Measurements from ENCODE around the gene RBM14.
A peak's percentile ranks its signal among the peaks of the same experiment; 100 is the strongest.
"Not testable (repeated sequence)": the region's sequence is repeated elsewhere in the genome, so short reads cannot be mapped to it uniquely, and the experiment has no call there.

The RBM14 gene, protein sequence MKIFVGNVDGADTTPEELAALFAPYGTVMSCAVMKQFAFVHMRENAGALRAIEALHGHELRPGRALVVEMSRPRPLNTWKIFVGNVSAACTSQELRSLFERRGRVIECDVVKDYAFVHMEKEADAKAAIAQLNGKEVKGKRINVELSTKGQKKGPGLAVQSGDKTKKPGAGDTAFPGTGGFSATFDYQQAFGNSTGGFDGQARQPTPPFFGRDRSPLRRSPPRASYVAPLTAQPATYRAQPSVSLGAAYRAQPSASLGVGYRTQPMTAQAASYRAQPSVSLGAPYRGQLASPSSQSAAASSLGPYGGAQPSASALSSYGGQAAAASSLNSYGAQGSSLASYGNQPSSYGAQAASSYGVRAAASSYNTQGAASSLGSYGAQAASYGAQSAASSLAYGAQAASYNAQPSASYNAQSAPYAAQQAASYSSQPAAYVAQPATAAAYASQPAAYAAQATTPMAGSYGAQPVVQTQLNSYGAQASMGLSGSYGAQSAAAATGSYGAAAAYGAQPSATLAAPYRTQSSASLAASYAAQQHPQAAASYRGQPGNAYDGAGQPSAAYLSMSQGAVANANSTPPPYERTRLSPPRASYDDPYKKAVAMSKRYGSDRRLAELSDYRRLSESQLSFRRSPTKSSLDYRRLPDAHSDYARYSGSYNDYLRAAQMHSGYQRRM

DNA sequence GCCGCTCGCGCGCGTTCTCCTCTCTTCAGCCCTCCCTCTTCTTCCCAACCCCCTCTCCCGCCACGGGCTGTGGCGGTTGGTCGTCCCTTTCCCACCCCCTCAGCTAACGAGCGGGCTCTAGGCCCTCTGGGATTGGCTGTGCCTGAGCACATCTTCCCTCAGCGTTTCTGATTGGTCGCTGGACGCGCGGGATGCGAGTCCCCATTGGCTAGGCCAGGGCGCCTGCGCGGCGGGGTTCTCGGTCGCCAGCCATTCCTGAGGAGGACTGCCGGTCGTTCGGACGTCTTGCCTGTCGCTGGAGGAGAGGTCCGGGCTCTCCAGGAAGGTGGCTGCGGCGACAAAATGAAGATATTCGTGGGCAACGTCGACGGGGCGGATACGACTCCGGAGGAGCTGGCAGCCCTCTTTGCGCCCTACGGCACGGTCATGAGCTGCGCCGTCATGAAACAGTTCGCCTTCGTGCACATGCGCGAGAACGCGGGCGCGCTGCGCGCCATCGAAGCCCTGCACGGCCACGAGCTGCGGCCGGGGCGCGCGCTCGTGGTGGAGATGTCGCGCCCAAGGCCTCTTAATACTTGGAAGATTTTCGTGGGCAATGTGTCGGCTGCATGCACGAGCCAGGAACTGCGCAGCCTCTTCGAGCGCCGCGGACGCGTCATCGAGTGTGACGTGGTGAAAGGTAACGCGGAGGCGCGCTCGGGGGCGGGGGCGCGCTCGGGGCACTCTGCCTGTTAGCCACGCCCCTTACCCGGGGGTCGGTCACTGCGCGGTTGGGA is at the start of gene RBM14:
RBM14 (plus strand) TSS at position 252 of the 776 bp plus-strand sequence; CDS start at position 343, 91 bp downstream.
- peak; percentile 64 to 99 (median 98) for DNase-seq

DNA sequence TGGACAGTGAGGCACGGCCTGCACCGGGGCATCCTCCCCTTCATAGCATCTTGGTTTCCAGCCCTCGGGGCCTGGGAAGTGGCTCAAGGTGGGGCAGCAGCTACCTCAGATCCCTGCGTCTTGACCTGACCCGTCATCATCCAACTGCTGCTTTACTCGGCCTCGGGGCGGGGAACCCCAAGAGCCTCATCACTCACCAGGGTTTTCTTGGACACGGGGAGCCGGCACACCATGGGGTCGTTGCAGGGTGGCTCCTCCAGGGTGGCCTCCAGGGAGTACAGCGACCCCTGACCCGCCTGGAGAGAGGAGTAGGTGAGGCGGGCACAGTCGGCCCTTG is 48.7 kb upstream of the RBM14 start:
- DNase-seq = no peak

DNA sequence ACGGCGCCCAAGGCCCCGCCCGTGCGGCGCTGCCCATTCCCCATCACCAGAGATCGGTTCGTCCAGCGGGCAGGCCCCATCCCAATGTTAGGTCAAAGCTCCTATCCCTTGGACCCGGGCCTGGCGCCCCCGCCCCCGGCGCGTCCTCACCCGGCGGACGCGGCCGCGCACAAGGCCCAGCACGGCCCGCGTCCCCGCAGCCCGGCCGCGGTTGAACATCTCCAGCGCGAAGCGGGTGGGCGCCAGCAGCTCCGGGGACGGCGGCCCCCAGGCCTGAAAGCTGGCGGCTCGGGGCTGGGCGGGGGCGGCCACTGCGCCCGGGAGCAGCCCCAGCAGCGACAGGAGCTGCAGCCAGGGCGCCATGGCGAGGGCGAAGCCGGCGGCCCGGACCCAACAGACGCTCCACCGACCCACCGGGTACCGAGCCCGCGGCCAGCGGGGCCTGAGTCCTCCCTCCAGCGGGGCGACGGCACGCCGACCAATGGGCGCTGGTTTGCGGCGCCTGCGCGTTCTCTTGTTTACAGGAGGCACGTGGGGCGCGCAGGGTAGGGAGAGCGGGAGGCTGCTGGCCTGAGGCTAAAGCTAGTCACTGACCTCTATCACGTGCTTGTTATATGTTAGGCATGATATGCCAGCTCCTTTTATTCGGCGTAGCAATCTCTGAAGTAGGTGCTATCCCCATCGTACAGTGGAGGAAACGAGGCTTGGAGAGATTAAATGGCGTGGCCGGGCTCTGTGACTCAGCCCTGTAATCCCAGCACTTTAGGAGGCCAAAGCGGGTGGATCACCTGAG is 48.1 kb upstream of the RBM14 start, which contains the start of gene CTSF:
CTSF (minus strand) TSS at position 483 of the 793 bp plus-strand sequence; CDS start at position 363, 120 bp downstream.
- DNase-seq = peak in 55 of 56 donors; percentile 31 to 96 (median 87)

DNA sequence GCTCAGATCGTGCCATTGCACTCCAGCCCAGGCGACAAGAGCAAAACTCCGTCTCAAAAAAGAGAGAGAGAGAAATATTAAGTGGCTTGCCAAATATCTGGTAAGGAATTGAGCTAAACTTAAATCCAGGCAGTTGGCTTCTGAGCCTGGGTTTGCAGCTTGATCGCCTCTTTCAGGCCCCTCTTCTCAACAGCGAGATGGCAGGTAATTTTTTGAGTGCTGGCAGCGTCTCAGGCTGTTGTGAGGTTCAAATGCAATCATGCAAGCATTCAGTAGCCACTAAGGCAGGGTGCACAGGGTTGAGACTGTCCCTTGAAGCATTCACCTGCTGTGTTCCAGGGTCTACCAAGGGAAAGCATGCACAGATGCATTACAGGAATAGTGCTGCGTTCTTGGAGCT is 47.4 kb upstream of the RBM14 start:
- DNase-seq = no peak

DNA sequence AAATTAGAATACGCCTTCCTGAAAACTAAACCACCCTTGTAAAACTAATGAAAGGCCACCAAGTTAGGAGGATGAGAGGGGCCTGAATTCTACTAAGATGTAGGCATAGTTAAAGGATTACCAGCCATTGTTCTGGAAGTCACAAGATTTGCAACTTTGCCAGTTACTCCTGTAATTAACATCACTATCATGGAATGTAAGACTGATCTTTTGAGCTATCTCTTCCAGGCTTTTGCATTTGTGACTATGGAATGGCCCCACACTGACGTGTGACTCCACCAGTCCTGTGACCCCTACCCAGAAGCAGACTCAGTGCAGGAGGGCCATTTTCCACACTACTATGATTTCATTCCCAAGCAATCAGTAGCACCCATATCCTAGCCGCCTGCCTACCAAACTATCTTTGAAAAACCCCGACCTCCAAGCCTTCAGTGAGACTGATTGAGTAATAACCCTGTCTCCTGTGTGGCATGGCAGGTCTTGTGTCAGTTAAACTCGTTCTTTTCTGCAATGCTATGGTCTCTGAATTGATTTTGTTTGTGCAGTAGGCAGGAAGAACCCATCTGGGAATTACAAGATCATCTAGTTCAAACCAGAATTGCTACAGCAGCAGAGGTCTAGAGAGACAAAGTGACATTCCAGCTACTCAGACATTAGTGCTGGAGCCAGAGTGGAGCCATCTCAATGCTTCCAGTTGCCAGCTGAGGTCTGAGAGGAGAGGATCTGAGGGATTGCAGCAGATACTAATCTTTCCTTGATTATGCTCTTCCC is 46.2 kb upstream of the RBM14 start:
- no peak for DNase-seq

DNA sequence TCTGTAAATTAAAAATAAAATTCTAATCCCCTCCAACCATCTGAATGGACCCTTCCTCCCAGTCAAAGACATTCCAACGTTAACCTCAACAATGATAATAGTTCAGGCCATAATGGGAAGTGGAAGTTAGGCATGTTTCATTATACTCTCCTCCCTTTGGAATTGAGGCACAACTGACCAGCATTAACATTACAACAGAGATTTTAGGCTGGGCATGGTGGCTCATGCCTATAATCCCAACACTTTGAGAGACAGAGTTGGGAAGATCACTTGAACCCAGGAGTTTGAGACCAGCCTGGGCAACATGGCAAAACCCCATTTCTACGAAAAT is 45.6 kb upstream of the RBM14 start:
- no peak for DNase-seq

DNA sequence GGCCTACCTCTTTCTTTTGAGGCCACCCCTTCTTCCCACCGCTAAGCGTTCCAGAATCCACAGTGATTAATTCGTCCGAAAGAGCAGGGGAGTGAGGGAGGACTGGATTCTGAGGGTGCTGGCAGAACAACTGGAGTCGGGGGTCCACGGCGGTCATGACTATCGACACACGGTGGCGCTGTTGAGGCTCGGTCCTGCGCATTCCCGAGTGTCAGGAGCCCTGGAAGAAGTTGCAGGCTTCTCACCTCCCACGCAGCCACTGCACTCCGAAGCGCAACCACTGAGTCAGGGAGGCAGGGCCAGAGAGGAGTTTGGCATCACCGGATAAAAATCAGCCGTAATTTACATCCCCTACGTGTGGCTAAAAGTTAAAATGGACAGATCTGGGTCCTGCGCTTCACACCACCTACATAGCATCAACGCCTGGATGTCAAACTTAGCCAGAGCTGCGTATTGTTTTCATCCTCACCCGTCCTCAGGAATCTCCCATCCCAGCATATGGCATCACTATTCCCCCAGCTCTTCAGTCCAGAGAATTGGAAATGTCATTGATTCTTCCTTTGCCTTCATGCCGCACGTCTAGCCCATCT is 37.3 kb upstream of the RBM14 start:
- DNase-seq = peak in 48 of 56 donors; percentile 13 to 87 (median 46)

DNA sequence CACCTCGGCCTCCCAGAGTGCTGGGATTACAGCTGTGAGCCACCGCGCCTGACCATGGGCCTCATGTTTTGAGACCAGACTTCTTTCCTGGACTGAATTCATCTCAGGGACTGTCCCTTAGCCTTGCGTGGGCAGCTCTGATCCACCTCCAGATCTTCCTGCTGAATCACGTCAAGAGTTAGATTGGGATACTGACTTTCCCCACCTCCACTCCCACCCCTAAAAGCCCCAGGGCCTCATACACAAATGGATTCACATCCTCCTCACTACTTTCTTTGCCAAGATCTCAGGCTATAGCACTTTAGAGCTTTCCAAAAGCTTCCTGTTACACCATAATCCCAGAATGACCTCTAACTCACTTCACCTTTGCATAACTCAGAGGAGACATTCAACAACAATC is 35.6 kb upstream of the RBM14 start:
- DNase-seq = no peak

DNA sequence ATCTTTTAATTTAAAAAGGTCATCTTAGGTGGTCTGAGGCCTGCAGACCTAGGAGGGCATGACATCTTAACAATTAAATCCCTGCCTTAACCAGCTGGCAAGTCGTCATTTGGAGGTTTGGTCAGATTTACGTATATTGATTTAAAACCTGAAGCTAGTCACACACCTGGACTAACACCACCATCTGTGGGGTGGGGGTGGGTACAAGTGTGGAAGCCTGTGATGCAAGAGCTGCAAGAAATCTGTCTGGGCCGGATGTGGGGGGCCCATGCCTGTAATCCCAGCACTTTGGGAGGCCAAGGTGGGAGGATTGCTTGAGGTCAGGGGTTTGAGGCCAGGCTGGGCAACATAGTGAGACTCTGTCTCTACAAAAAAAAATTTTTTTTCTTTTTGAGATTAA is 35.2 kb upstream of the RBM14 start:
- DNase-seq = no peak

DNA sequence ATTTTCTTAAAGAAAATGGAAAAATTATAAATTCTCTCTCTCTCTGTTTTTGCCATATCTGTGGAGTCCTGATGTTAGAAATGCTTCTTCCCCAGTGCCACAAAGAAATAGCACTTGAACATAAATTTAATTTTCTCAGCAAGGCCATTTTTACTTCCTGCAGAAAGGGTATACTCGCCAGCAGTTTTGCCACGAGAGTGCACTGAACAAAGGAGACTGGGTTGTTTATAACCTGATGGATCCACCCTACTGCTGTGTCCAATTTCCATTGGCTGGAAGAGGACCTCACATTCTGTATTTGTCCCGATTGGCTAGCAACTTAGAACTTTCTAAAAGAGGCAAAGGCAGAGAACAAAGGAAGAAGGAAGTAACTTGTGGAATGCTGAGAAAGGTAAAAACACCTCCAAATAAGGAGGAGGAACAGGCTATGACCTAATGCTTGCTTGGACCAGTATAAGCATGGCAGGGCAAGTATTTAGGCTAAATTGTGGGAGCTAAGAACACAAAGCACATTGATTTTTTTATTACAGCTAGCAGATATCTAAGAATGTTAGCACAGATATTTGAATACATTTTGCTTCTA is 33.8 kb upstream of the RBM14 start:
- DNase-seq = not testable (repeated sequence)

DNA sequence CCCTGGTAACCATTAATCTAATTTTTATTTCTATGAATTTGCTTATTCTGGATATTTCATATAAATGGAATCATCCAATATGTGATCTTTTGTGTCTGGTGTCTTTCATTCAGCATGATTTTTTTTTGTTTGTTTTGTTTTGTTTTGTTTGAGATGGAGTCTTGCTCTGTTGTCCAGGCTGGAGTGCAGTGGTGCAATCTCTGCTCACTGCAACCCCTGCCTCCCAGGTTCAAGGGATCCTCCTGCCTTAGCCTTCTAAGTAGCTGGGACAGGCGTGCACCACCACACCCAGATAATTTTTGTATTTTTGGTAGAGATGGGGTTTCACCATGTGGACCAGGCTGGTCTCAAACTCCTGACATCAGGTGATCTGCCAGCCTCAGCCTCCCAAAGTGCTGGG is 31.0 kb upstream of the RBM14 start:
- not testable (repeated sequence) for DNase-seq

DNA sequence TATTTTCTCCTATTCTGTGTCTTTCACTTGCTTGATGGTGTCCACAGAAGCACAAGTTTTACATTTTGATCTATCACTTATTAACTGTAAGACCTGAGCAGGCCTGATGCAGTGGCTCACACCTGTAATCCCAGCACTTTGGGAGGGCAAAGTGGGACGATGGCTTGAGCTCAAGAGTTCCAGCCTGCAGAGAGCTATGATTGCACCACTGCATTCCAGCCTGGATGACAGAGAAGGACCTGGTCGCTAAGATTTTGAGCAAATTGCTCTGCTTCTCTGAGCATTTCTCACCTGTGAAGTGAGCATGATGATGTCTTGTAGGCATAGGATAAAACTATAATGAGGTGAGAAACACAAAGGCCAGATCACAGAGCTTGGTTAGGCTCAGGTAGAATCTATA is 30.3 kb upstream of the RBM14 start:
- no peak for DNase-seq

DNA sequence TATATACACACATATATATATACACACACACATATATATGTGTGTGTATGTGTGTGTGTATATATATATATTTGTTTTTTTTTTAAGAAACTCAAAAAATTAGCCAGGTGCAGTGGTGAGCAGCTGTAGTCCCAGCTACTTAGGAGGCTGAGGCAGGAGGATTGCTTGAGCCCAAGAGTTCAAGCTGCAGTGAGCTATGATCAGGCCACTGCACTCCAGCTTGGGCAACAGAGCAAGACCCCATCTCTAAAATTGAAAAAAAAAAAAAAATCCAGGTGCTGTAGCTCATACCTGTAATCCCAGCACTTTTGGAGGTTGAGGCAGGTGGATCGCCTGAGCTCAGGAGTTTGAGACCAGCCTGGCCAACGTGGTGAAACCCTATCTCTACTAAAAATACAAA is 27.1 kb upstream of the RBM14 start:
- DNase-seq = not testable (repeated sequence)

DNA sequence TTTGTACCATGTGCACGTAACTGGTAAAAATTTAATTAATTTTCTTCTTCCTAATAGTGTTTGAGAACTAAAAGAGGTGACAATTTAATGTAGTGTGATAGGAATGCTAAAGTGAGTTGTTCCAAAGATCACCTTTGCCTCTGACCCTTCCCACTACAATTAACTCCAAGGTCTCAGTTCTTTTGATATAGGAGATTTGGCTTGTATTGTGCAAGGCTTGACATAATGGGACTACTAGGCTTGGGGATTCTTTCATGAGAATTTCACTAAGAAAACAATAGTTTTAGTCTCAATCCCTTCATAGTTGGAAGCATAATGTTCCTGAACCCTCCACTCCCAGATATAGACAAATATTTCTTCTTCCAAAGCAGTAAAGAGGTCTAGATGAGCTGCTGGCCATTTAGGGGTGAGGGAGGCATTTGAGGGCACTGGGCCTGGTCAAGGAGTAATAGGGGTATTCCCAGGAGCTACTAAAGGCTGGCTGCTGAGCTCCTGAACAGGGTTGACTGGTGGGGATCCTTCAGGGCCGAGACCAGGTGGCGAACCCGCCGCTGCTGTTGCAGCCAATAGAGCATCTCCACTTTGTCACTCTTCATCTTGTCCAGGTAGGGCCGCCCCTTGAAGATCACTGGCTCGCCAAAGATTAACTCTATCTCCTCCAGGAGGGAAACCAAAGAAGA is 26.3 kb upstream of the RBM14 start:
- DNase-seq = no peak

DNA sequence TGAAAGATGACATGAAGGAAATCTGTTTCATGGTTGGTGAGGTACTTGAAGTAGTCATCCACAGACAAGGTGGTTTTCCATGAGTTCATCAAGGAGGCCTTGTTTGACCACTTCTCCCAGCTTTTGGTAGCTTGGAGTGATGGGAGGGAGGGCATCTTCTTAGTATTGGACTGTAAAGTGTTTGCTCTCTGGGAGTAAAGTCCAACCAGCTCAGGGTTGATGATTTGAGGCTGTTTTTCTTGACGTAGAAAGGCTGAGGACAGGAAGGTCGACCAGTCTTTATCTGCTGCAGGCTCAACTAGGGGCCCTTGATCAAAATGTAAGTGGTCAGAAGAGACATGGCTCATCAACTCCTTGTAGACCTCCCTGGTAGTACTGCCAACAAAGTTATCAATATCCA is 25.3 kb upstream of the RBM14 start:
- DNase-seq = no peak

DNA sequence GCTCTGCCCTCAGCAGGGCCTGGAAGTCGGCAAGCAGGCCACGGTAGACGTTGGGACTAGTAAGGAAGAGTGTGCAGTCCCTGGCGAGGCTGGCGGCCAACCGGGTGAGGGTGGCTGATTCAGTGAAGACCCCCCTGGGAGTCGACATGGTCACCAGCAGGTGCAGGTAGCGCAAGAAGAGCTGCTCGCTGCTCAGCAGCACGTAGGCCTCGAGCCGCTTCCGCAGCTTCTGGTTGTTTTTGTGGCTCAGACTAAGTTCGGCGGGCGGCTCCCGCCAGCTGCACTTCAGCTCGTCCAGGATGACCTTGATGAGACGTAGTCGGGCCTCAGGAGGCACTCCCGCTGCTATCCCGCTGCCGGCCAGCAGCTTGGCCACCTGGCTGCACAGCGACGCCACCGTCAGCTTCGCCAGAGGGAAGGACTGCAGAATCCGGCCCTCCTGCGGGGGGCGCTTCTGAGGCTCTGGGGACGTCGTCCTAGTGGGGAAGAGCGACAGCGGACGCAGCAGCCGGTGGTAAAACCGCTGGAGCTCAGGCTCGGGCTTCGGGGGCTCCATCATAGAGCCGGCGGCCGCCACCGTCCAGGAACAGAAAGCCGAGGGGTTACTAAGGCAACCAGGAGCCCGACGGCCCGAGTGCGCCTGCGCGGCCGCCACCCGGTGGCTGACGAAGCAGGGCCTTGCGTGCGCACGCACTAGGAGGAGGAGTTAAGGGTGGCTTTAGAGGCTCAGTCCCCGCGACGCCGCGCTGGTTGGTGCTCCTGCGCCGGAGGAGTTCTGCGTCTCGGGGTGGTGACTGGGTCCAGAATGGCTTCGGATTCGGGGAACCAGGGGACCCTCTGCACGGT is 23.8 kb upstream of the RBM14 start, which contains the start of the genes CCDC87 and CCS:
CCDC87 (minus strand) TSS at position 607 of the 846 bp plus-strand sequence; CDS start at position 559, 48 bp downstream.
CCS (plus strand) TSS at position 729 of the 846 bp plus-strand sequence; CDS start at position 806, 77 bp downstream.
- peak; percentile 40 to 98 (median 90) for DNase-seq

DNA sequence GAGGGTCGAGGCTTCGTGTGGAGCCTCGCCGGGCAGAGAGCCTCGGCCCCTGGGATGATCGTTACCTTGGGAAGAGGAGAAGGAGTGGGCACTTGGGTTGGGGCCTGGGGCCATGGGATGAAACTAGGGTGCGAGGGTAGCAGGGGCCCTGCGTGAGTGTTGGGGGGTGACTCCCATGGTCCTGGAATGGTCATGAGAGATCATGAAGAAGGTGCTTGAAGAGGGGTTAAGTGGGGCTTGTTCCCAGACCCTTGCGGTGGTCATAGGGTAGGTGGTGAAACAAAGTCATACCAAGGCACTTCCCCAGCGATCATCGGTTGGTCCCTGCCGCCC is 23.2 kb upstream of the RBM14 start:
- no peak for DNase-seq

DNA sequence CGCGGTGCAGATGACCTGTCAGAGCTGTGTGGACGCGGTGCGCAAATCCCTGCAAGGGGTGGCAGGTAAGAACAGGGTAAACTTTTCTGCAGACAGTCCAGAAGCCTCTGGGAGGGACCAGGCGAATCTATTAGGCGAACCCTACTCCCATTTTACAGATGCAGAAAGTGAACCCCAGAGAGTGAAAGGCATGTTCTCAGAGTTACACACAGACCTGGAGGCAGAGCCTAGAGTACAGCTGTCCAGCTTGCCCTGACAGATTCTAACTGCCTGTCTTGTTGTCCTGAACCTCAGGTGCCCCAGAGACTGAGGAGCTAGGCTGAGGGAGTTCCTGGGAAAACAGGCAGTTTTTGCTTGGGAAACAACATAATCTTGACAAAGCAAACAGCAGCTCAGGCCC is 22.8 kb upstream of the RBM14 start:
- DNase-seq = no peak

Measured in nucleus accumbens (tissue), 56 donors.